Mesenchymal stem cell (in vitro differentiated cells and primary cell): ENCODE data around the gene FEV.

Source experiments
- DNase-seq: peaks from one replicate; pipeline ENCODE4 v3.0.0-alpha.2; 2013
- H2AFZ ChIP-seq: one replicate; pipeline ENCODE4 v1.6.1; 2013; ENCODE audit warnings: low read depth, mild to moderate bottlenecking, control low read depth, inconsistent platforms, low read length, moderate library complexity
- H2AK5ac ChIP-seq: 2 replicates; pipeline ENCODE4 v1.6.1; 2013; ENCODE audit warnings: low read length, moderate library complexity, mild to moderate bottlenecking, inconsistent platforms; ENCODE audit not compliant: severe bottlenecking
- H2BK120ac ChIP-seq: one replicate; pipeline ENCODE4 v1.6.1; 2013; ENCODE audit warnings: low read depth, mild to moderate bottlenecking, inconsistent platforms, low read length, moderate library complexity
- H2BK12ac ChIP-seq, 2 experiments: one replicate each; pipeline ENCODE4 v1.6.1; 2013; ENCODE audit warnings: inconsistent platforms in 2 of 2, low read length in 2 of 2, mild to moderate bottlenecking in 2 of 2, moderate library complexity in 2 of 2, control low read depth in 1 of 2
- H2BK15ac ChIP-seq: one replicate; pipeline ENCODE4 v1.6.1; 2013; ENCODE audit warnings: mild to moderate bottlenecking, low read depth, inconsistent platforms; ENCODE audit not compliant: poor library complexity, severe bottlenecking
- H2BK5ac ChIP-seq: 2 replicates; pipeline ENCODE4 v1.6.1; 2013; ENCODE audit warnings: low read depth, mild to moderate bottlenecking, low read length, control low read depth, inconsistent platforms; ENCODE audit not compliant: poor library complexity, severe bottlenecking
- H3K14ac ChIP-seq, 2 experiments: one replicate each; pipeline ENCODE4 v1.6.1; 2013; ENCODE audit warnings: inconsistent platforms in 2 of 2, low read length in 2 of 2, control low read depth in 1 of 2, mild to moderate bottlenecking in 1 of 2, moderate library complexity in 1 of 2
- H3K18ac ChIP-seq, 2 experiments: one replicate each; pipeline ENCODE4 v1.6.1; 2013; ENCODE audit warnings: inconsistent platforms in 2 of 2, low read length in 2 of 2, control low read depth in 1 of 2, low read depth in 1 of 2, mild to moderate bottlenecking in 1 of 2
- H3K23ac ChIP-seq, 2 experiments: one replicate each; pipeline ENCODE4 v1.6.1; 2013; ENCODE audit warnings: inconsistent platforms in 2 of 2, low read length in 2 of 2, mild to moderate bottlenecking in 2 of 2, moderate library complexity in 2 of 2, control low read depth in 1 of 2
- H3K27ac ChIP-seq: 2 replicates; pipeline ENCODE4 v1.5.1; 2013; ENCODE audit warnings: mild to moderate bottlenecking, moderate library complexity, low read length, control low read depth, inconsistent platforms; ENCODE audit not compliant: poor library complexity, severe bottlenecking
- H3K27me3 ChIP-seq, 2 experiments: 2 replicates each; pipeline versions ENCODE4 v1.6.1 to v1.7.0; 2013; ENCODE audit warnings: low read length in 2 of 2, mild to moderate bottlenecking in 2 of 2, moderate library complexity in 2 of 2, control low read depth in 1 of 2, inconsistent platforms in 1 of 2; ENCODE audit not compliant: control insufficient read depth in 1 of 2, insufficient read depth in 1 of 2
- H3K36me3 ChIP-seq, 2 experiments: 2 replicates each; pipeline versions ENCODE4 v1.6.1 to v1.7.0; 2013; ENCODE audit warnings: low read length in 2 of 2, control low read depth in 1 of 2, inconsistent platforms in 1 of 2, low read depth in 1 of 2, mild to moderate bottlenecking in 1 of 2; ENCODE audit not compliant: insufficient read depth in 2 of 2, control insufficient read depth in 1 of 2
- H3K4ac ChIP-seq, 2 experiments: one replicate each; pipeline ENCODE4 v1.6.1; 2013; ENCODE audit warnings: inconsistent platforms in 2 of 2, low read length in 2 of 2, mild to moderate bottlenecking in 2 of 2, moderate library complexity in 2 of 2, control low read depth in 1 of 2, low read depth in 1 of 2
- H3K4me1 ChIP-seq: 2 replicates; pipeline ENCODE4 v1.6.1; 2013; ENCODE audit warnings: low read depth, low read length, control low read depth; ENCODE audit not compliant: control insufficient read depth, insufficient read depth
- H3K4me2 ChIP-seq: 2 replicates; pipeline ENCODE4 v1.6.1; 2013; ENCODE audit warnings: low read length, mild to moderate bottlenecking, inconsistent platforms; ENCODE audit not compliant: poor library complexity, severe bottlenecking
- H3K4me3 ChIP-seq, 2 experiments: 2 replicates each; pipeline versions ENCODE4 v1.5.1 to v1.7.0; 2013; ENCODE audit warnings: low read length in 2 of 2, mild to moderate bottlenecking in 2 of 2, control low read depth in 1 of 2, low read depth in 1 of 2; ENCODE audit not compliant: insufficient read depth in 1 of 2
- H3K79me1 ChIP-seq: replicated peaks from 2 replicates; pipeline ENCODE4 v1.6.1; 2013; ENCODE audit warnings: mild to moderate bottlenecking, control low read depth, low read length, inconsistent platforms; ENCODE audit not compliant: poor library complexity, severe bottlenecking
- H3K9ac ChIP-seq: 2 replicates; pipeline ENCODE4 v1.7.0; 2013; ENCODE audit warnings: mild to moderate bottlenecking, low read length, moderate library complexity
- H3K9me3 ChIP-seq: 2 replicates; pipeline ENCODE4 v1.7.0; 2013; ENCODE audit warnings: mild to moderate bottlenecking, low read length; ENCODE audit not compliant: control insufficient read depth
- H4K8ac ChIP-seq: one replicate; pipeline ENCODE4 v1.6.1; 2013; ENCODE audit warnings: inconsistent platforms, mild to moderate bottlenecking, low read length, moderate library complexity
- H4K91ac ChIP-seq: one replicate; pipeline ENCODE4 v1.6.1; 2013; ENCODE audit warnings: mild to moderate bottlenecking, low read length, inconsistent platforms
- WGBS: methylation state at CpG from one replicate; pipeline ENCODE4 v1.1.7; 2013; ENCODE audit warnings: mixed read lengths; 5-methylcytosine and 5-hydroxymethylcytosine counted together

FEV gene

DNA sequence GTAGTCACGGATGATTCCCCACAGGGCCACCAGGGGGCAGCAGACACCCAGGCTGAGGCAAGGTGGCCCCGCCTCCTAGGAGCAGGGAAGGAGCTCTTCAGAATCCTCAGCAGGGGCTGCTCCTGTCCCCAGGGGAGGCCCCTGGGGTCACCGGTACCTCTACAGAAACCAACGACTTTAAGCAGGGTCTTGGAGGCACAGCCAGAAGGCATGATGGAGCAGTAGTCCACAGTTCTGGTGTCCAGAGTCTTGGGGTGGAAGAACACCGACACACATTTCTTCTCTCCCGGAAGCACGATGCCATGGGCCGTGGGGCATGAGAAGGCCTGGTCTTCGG, 44.8 kb upstream of the FEV start:
- Histone ChIP-seq H2BK120ac (no peak overlapping the region), H2BK5ac (no peak overlapping the region), H3K79me1 (no peaks in the 10 kb centered on the region), H3K4me2 (no peak overlapping the region), H3K9me3 (no peaks in the 10 kb centered on the region), H3K23ac (no peak overlapping the region), H3K18ac (no peak overlapping the region), H4K8ac (no peak overlapping the region), H3K9ac (no peak overlapping the region), H2BK12ac (no peak overlapping the region), H3K4me1 (no peaks in the 10 kb centered on the region), H3K14ac (no peak overlapping the region), H3K27ac (no peak overlapping the region), H2BK15ac (no peak overlapping the region), H3K27me3 (peaks cover 63 to 83% of the 10 kb centered on the region in 2 experiments), H2AFZ (no peak overlapping the region), H3K4ac (no peak overlapping the region), H3K4me3 (no peak overlapping the region), H4K91ac (no peak overlapping the region), H3K36me3 (no peaks in the 10 kb centered on the region), H2AK5ac (no peak overlapping the region)
- DNase-seq = peak; percentile 68
- WGBS = 47% methylated on average over 9 of the region's 9 CpGs

DNA sequence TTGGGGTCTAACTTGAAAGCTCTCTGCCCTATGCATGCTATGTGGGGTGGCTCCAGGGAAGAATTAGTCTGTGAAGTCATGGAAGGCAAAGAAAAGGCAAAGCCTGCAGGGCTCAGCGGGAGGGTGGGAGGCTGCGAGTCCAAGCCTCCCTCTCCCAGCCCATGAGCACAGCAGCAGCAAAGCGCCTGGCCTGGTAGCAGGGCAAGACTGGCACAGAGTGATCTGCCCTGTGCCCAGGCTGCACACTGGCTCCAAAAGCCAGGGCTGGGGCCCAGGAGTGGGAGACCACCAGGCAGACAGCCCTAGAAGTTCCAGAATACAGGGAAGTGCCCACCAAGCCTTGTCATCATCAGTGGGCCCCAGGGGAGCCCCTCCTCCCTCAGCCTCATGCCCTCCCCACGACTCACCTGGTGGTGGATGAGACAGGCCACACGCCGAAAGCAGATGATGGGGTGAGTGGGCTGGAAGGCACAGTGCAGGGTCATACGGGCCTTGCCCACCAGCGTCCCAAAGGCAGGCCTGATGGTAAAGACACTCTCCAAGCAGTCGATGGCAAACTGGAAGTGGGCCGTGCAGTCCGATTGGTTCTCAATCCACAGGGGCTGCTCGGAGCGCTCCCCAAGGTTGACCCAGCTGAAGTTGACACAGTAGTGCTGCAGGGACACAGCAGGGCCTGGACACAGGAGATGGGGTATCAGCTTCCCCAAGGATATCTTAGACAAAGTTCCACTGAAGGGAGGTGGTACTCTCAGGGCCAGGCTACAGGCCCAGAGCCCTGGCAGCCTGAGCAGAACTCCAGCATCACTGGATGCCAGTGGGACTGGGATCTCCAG, 44.2 kb upstream of the FEV start:
- Histone ChIP-seq H3K18ac (no peak overlapping the region), H3K4ac (no peak overlapping the region), H4K91ac (no peak overlapping the region), H3K4me2 (no peak overlapping the region), H2AFZ (no peak overlapping the region), H3K23ac (no peak overlapping the region), H3K14ac (no peak overlapping the region), H3K9me3 (no peaks in the 10 kb centered on the region), H3K27me3 (peaks cover 65 to 81% of the 10 kb centered on the region in 2 experiments), H3K36me3 (no peaks in the 10 kb centered on the region), H3K27ac (no peak overlapping the region), H2AK5ac (no peak overlapping the region), H2BK12ac (no peak overlapping the region), H3K4me1 (no peaks in the 10 kb centered on the region), H4K8ac (no peak overlapping the region), H3K79me1 (no peaks in the 10 kb centered on the region), H2BK15ac (no peak overlapping the region), H2BK120ac (no peak overlapping the region), H2BK5ac (no peak overlapping the region), H3K9ac (no peak overlapping the region), H3K4me3 (no peak overlapping the region)
- 63% methylated on average over 13 of the region's 13 CpGs for WGBS
- DNase-seq = no peak

DNA sequence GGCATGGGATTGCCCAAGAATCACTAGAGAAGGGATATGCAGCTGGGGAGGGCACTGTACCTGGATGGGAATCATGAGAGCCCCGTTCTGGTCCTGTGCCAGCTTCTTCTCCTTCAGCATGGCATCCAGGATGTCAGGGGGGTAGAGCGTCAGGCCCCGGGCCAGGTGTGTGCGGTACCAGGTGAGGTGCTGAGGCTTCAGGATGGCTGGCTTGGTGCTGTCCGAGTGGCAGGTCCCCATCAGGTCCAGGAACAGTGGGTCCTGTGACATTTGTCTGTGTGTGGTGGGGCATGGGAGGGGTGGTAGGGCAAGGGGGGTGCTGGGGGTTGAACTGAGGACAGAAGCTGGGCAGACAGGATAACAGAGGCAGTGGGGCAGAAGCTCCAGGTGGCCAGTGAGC, 43.2 kb upstream of the FEV start:
- DNase-seq = no peak
- no peak overlapping the region for H2BK120ac ChIP-seq
- H3K4me3 ChIP-seq = no peak overlapping the region
- H3K14ac ChIP-seq = no peak overlapping the region
- no peaks in the 10 kb centered on the region for H3K9me3 ChIP-seq
- no peak overlapping the region for H2AK5ac ChIP-seq
- no peak overlapping the region for H2BK12ac ChIP-seq
- no peak overlapping the region for H2BK5ac ChIP-seq
- no peak overlapping the region for H2BK15ac ChIP-seq
- no peak overlapping the region for H4K8ac ChIP-seq
- H3K9ac ChIP-seq = no peak overlapping the region
- 69% methylated on average over 5 of the region's 5 CpGs for WGBS
- no peak overlapping the region for H3K18ac ChIP-seq
- H3K23ac ChIP-seq = no peak overlapping the region
- H4K91ac ChIP-seq = no peak overlapping the region
- H3K4me2 ChIP-seq = no peak overlapping the region
- no peak overlapping the region for H3K4ac ChIP-seq
- no peaks in the 10 kb centered on the region for H3K79me1 ChIP-seq
- H3K27me3 ChIP-seq = peaks cover 74 to 80% of the 10 kb centered on the region in 2 experiments
- no peaks in the 10 kb centered on the region for H3K4me1 ChIP-seq
- H2AFZ ChIP-seq = no peak overlapping the region
- H3K36me3 ChIP-seq = no peaks in the 10 kb centered on the region
- H3K27ac ChIP-seq = no peak overlapping the region

- H2BK120ac ChIP-seq = no peak overlapping the region
- no peak overlapping the region for H2AFZ ChIP-seq
- H3K23ac ChIP-seq = no peak overlapping the region
- H3K9ac ChIP-seq = no peak overlapping the region
- no peak overlapping the region for H3K27ac ChIP-seq
- no peak overlapping the region for H2BK12ac ChIP-seq
- no peak for DNase-seq
- no peaks in the 10 kb centered on the region for H3K4me1 ChIP-seq
- H3K9me3 ChIP-seq = no peaks in the 10 kb centered on the region
- no peak overlapping the region for H4K8ac ChIP-seq
- H3K36me3 ChIP-seq = no peaks in the 10 kb centered on the region
- H4K91ac ChIP-seq = no peak overlapping the region
- H3K4me2 ChIP-seq = no peak overlapping the region
- no peak overlapping the region for H2BK5ac ChIP-seq
- H3K79me1 ChIP-seq = no peaks in the 10 kb centered on the region
- H3K4me3 ChIP-seq = no peak overlapping the region
- no peak overlapping the region for H2BK15ac ChIP-seq
- H3K18ac ChIP-seq = no peak overlapping the region
- H3K27me3 ChIP-seq = peaks cover 74 to 80% of the 10 kb centered on the region in 2 experiments
- no peak overlapping the region for H3K4ac ChIP-seq
- H2AK5ac ChIP-seq = no peak overlapping the region
- no peak overlapping the region for H3K14ac ChIP-seq
- WGBS = 89% methylated on average over 22 of the region's 22 CpGs
Observed at GRCh38 chr2:219027511-219028055, 42.6 kb upstream of the FEV start.
